ENCODE data around the gene CXorf58.
A peak's percentile ranks its signal among the peaks of the same experiment; 100 is the strongest.

The CXorf58 gene

GRCh38 chrX:23883737-23884354 lies 24.0 kb upstream of the CXorf58 start:
- H3K27me3 ChIP-seq (ENCODE audit: insufficient read depth, poor library complexity, severe bottlenecking): no peaks in the 10 kb centered on the region
- no peak for DNase-seq (ENCODE audit: low read depth in 1 of 2, low spot score in 1 of 2)
- H3K27ac ChIP-seq (replicated peaks): no peak overlapping the region
- no peak for TF ChIP-seq CTCF (IDR thresholded peaks at IDR 0.05; ENCODE audit: insufficient read depth, low read length)
- TF ChIP-seq, protein P1, sequence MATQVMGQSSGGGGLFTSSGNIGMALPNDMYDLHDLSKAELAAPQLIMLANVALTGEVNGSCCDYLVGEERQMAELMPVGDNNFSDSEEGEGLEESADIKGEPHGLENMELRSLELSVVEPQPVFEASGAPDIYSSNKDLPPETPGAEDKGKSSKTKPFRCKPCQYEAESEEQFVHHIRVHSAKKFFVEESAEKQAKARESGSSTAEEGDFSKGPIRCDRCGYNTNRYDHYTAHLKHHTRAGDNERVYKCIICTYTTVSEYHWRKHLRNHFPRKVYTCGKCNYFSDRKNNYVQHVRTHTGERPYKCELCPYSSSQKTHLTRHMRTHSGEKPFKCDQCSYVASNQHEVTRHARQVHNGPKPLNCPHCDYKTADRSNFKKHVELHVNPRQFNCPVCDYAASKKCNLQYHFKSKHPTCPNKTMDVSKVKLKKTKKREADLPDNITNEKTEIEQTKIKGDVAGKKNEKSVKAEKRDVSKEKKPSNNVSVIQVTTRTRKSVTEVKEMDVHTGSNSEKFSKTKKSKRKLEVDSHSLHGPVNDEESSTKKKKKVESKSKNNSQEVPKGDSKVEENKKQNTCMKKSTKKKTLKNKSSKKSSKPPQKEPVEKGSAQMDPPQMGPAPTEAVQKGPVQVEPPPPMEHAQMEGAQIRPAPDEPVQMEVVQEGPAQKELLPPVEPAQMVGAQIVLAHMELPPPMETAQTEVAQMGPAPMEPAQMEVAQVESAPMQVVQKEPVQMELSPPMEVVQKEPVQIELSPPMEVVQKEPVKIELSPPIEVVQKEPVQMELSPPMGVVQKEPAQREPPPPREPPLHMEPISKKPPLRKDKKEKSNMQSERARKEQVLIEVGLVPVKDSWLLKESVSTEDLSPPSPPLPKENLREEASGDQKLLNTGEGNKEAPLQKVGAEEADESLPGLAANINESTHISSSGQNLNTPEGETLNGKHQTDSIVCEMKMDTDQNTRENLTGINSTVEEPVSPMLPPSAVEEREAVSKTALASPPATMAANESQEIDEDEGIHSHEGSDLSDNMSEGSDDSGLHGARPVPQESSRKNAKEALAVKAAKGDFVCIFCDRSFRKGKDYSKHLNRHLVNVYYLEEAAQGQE (IDR thresholded peaks at IDR 0.05; ENCODE audit: insufficient replicate concordance, low read depth): no peak
- TF ChIP-seq SPI1 (IDR thresholded peaks at IDR 0.05; ENCODE audit: borderline replicate concordance, low read depth): no peak
- no peak for TF ChIP-seq GABPA (IDR thresholded peaks at IDR 0.05; ENCODE audit: low read depth)
- TF ChIP-seq POLR2AphosphoS5 (IDR thresholded peaks at IDR 0.05; ENCODE audit: low read depth): no peak
- H3K4me3 ChIP-seq (replicated peaks; ENCODE audit: insufficient read depth, low read length): no peak overlapping the region

DNA sequence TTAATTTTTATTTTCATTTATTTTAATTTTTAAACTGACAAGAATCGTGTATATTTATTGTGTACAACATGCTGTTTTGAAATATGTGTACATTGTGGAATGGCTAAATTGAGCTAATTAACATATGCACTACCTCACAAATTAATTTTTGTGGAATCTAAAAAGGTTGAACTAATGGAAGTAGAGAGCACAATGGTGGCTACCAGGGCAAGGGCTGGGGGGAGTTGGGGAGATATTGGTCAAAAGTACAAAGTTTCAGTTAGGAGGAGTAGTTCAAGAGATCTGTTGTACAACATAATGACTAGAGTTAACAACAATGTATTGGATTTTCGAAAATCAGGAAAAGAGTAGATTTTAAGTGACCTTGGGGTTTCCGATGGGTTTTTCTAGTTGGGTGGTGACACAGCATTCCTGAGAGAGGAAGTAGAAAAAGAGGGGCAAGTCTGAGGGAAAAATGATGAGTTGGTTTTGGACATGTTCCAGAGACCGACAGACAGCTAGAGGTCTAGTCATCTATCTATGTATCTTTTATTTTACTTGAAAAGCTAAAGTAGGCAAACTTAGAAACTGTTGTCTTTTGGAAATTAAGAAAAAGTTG lies 23.3 kb upstream of the CXorf58 start:
- TF ChIP-seq GABPA (IDR thresholded peaks at IDR 0.05; ENCODE audit: low read depth) (no peak), SPI1 (IDR thresholded peaks at IDR 0.05; ENCODE audit: borderline replicate concordance, low read depth) (peak; percentile 65)
- no peak overlapping the region; the same call in 1 of the 2 replicates for H3K27ac ChIP-seq (replicated peaks)
- H3K27me3 ChIP-seq (ENCODE audit: insufficient read depth, poor library complexity, severe bottlenecking): no peaks in the 10 kb centered on the region
- H3K4me3 ChIP-seq (replicated peaks; ENCODE audit: insufficient read depth, low read length): no peak overlapping the region
- peak in 1 of 2 experiments; percentile 40 for DNase-seq (ENCODE audit: low read depth in 1 of 2, low spot score in 1 of 2)

DNA sequence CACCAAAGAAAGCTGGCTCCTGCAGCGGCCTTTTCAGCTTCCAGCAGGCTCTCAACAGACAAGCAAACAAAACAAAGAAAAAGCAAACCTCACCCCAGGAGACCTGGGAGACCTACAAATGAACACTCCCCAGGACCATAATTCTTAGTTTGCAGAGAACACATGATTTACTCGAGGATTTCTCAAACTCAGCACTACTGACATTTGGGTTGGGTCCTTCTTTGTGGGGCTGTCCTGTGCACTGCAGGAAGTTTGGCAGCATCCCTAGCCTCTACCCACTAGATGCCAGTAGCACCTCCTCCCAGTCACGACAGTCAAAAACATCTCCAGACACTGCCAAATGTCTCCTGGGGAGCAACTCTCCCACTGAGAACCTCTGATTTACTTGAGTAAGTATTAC lies 22.0 kb upstream of the CXorf58 start:
- Histone ChIP-seq H3K27ac (replicated peaks) (no peak overlapping the region), H3K4me3 (replicated peaks; ENCODE audit: insufficient read depth, low read length) (no peak overlapping the region), H3K27me3 (ENCODE audit: insufficient read depth, poor library complexity, severe bottlenecking) (no peaks in the 10 kb centered on the region)
- no peak for DNase-seq (ENCODE audit: low read depth in 1 of 2, low spot score in 1 of 2)
- TF ChIP-seq CTCF (IDR thresholded peaks at IDR 0.05; ENCODE audit: insufficient read depth, low read length) (no peak), SPI1 (IDR thresholded peaks at IDR 0.05; ENCODE audit: borderline replicate concordance, low read depth) (no peak), POLR2AphosphoS5 (IDR thresholded peaks at IDR 0.05; ENCODE audit: low read depth) (no peak), GABPA (IDR thresholded peaks at IDR 0.05; ENCODE audit: low read depth) (no peak)
- TF ChIP-seq, protein P1 (IDR thresholded peaks at IDR 0.05; ENCODE audit: insufficient replicate concordance, low read depth): no peak

- DNase-seq (ENCODE audit: low read depth in 1 of 2, low spot score in 1 of 2): no peak
- Histone ChIP-seq H3K4me3 (replicated peaks; ENCODE audit: insufficient read depth, low read length) (no peak overlapping the region), H3K27me3 (ENCODE audit: insufficient read depth, poor library complexity, severe bottlenecking) (no peaks in the 10 kb centered on the region), H3K27ac (replicated peaks) (no peak overlapping the region)
- TF ChIP-seq CTCF (IDR thresholded peaks at IDR 0.05; ENCODE audit: insufficient read depth, low read length) (no peak), POLR2AphosphoS5 (IDR thresholded peaks at IDR 0.05; ENCODE audit: low read depth) (no peak), GABPA (IDR thresholded peaks at IDR 0.05; ENCODE audit: low read depth) (no peak), SPI1 (IDR thresholded peaks at IDR 0.05; ENCODE audit: borderline replicate concordance, low read depth) (no peak)
- TF ChIP-seq, protein P1 (IDR thresholded peaks at IDR 0.05; ENCODE audit: insufficient replicate concordance, low read depth): no peak
Measured at GRCh38 chrX:23887451-23887850, 20.4 kb upstream of the CXorf58 start.
